ENCODE data around the gene CASKIN2. TPM values are rescaled to one million over a fixed set of nuclear protein-coding genes. Genes with fewer than 3 reads are reported as not detected.

CASKIN2 gene
- total and polyA plus RNA-seq, 10 of the 15 experiments (the other 5 are each of a cell fraction or from before 2014, with no cell fraction given), result 0.02 to 2.7 (median 0.44) TPM; not detected in 1

DNA sequence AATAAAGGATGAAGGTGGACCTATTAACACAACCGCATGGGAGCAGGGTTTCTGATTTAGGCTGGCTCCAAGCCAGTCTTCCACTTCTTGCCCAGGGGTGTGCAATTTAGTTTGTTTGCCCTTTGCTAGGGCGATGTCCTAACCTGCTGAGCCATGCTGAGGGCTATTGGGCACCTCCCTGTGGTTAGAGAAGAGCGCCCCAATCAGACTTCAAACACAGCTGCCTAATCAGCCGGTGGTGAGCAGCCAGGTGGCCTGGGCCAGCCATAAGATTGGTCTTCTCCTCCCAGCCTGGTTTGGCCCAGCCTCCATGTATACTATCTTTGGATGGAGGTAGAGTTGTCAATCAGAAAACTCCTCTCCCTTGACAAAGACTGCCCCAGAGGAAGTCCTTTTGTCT lies 43.2 kb downstream of the CASKIN2 start (continued):
- TF ChIP-seq IKZF2 (IDR thresholded peaks at IDR 0.05) (no peak), NR2C2 (IDR thresholded peaks at IDR 0.05; ENCODE audit: borderline replicate concordance, control insufficient read depth, insufficient read length, low read depth) (no peak), SUPT20H (IDR thresholded peaks at IDR 0.05; ENCODE audit: borderline replicate concordance, control insufficient read depth, low read depth, low read length) (no peak)

DNA sequence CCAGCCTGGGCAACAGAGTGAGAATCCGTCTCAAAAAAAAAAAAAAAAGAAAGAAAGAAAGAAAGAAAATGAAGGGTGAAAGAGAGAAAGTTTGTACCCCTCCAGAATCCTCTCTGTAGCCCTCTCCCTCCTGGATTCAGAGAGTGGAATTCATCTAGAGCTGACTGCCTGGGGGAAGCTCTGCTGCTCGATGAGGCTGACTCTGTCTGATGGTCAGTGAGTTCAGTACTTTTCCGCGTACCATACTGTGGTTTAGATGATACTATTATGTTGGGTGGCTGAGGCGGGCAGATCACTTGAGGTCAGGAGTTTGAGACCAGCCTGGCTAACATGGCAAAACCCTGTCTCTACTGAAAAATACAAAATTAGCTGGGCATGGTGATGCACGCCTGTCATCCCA lies 44.1 kb downstream of the CASKIN2 start:
- no peak for TF ChIP-seq BMI1 (IDR thresholded peaks at IDR 0.05; ENCODE audit: borderline replicate concordance)
- TF ChIP-seq SREBF2 (IDR thresholded peaks at IDR 0.05; ENCODE audit: low read length), result no peak
- no peak for TF ChIP-seq RELB (IDR thresholded peaks at IDR 0.05; ENCODE audit: low read depth)
- no peak for TF ChIP-seq ZNF384 (IDR thresholded peaks at IDR 0.05; ENCODE audit: borderline replicate concordance, low read depth, low read length)
- TF ChIP-seq RB1 (IDR thresholded peaks at IDR 0.05; ENCODE audit: borderline replicate concordance), result no peak
- no peak for TF ChIP-seq CHD2 (IDR thresholded peaks at IDR 0.05; ENCODE audit: borderline replicate concordance, low read depth, low read length)
- TF ChIP-seq ATF3 (IDR thresholded peaks at IDR 0.05; ENCODE audit: borderline replicate concordance, extremely low read depth, low read depth, low read length), result no peak
- TF ChIP-seq NFXL1 (IDR thresholded peaks at IDR 0.05; ENCODE audit: borderline replicate concordance), result no peak
- TF ChIP-seq, protein P1, sequence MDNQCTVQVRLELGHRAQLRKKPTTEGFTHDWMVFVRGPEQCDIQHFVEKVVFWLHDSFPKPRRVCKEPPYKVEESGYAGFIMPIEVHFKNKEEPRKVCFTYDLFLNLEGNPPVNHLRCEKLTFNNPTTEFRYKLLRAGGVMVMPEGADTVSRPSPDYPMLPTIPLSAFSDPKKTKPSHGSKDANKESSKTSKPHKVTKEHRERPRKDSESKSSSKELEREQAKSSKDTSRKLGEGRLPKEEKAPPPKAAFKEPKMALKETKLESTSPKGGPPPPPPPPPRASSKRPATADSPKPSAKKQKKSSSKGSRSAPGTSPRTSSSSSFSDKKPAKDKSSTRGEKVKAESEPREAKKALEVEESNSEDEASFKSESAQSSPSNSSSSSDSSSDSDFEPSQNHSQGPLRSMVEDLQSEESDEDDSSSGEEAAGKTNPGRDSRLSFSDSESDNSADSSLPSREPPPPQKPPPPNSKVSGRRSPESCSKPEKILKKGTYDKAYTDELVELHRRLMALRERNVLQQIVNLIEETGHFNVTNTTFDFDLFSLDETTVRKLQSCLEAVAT (IDR thresholded peaks at IDR 0.05), result no peak
- TF ChIP-seq, protein P2, sequence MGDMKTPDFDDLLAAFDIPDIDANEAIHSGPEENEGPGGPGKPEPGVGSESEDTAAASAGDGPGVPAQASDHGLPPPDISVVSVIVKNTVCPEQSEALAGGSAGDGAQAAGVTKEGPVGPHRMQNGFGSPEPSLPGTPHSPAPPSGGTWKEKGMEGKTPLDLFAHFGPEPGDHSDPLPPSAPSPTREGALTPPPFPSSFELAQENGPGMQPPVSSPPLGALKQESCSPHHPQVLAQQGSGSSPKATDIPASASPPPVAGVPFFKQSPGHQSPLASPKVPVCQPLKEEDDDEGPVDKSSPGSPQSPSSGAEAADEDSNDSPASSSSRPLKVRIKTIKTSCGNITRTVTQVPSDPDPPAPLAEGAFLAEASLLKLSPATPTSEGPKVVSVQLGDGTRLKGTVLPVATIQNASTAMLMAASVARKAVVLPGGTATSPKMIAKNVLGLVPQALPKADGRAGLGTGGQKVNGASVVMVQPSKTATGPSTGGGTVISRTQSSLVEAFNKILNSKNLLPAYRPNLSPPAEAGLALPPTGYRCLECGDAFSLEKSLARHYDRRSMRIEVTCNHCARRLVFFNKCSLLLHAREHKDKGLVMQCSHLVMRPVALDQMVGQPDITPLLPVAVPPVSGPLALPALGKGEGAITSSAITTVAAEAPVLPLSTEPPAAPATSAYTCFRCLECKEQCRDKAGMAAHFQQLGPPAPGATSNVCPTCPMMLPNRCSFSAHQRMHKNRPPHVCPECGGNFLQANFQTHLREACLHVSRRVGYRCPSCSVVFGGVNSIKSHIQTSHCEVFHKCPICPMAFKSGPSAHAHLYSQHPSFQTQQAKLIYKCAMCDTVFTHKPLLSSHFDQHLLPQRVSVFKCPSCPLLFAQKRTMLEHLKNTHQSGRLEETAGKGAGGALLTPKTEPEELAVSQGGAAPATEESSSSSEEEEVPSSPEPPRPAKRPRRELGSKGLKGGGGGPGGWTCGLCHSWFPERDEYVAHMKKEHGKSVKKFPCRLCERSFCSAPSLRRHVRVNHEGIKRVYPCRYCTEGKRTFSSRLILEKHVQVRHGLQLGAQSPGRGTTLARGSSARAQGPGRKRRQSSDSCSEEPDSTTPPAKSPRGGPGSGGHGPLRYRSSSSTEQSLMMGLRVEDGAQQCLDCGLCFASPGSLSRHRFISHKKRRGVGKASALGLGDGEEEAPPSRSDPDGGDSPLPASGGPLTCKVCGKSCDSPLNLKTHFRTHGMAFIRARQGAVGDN (IDR thresholded peaks at IDR 0.05), result no peak
- Histone ChIP-seq H3K27me3 (replicated peaks in 1 of 2; ENCODE audit: control insufficient read depth in 2 of 2, insufficient read depth in 2 of 2, low read length in 1 of 2) (no peaks in the 10 kb centered on the region), H3K36me3 (ENCODE audit: control insufficient read depth in 2 of 2, insufficient read depth in 2 of 2, low read length in 1 of 2) (peaks cover 6 to 9% of the 10 kb centered on the region in 2 experiments; a peak in 3 of 4 replicates), H3K4me3 (no peak overlapping the region), H4K20me1 (ENCODE audit: control insufficient read depth, insufficient read depth) (no peaks in the 10 kb centered on the region), H3K4me2 (ENCODE audit: control insufficient read depth, insufficient read depth) (no peak overlapping the region), H3K27ac (ENCODE audit: control insufficient read depth, insufficient read depth) (no peak overlapping the region), H2AFZ (ENCODE audit: control insufficient read depth, low read depth, low read length) (no peak overlapping the region), H3K4me1 (ENCODE audit: control insufficient read depth, insufficient read depth, low read length) (no peaks in the 10 kb centered on the region), H3K9ac (ENCODE audit: control insufficient read depth, insufficient read depth, low read length) (no peak overlapping the region), H3K9me3 (replicated peaks; ENCODE audit: control insufficient read depth, insufficient read depth, low read length) (no peaks in the 10 kb centered on the region), H3K79me2 (ENCODE audit: control insufficient read depth, insufficient read depth, low read length) (no peaks in the 10 kb centered on the region)
- WGBS (ENCODE audit: insufficient coverage, insufficient replicate concordance, low lambda C conversion rate, missing lambda C conversion rate), result over 99% methylated on average over 5 of the region's 6 CpGs
- ChIA-PET RAD21 (ENCODE audit: unreplicated experiment) (no interaction called here), SMC1A (ENCODE audit: uncharacterized antibody, unreplicated experiment) (no interaction called here), CTCF (interaction anchor here (0.5 kb wide), 1 partner anchor 45 kb away, joined by 3 read pairs; the partner anchor contains the start of gene TSEN54), POLR2A (interaction anchor here (1.0 to 1.1 kb wide), 2 partner anchors 16 to 66 kb away, joined by 3 read pairs; no protein-coding TSS in a partner anchor)
- intact Hi-C loops (cut with micrococcal nuclease; ENCODE audit: unreplicated experiment), result no loop called here
- in situ Hi-C loops (cut with MboI), result no loop called here
- BruUV-seq (replicated peaks), result no TSS peak
- ATAC-seq (no peak), DNase-seq (ENCODE audit: low read depth, low spot score) (no peak), FAIRE-seq (no peak)

All from GM12878 (cell line).